ENCODE results near the gene IKZF2.

DNA sequence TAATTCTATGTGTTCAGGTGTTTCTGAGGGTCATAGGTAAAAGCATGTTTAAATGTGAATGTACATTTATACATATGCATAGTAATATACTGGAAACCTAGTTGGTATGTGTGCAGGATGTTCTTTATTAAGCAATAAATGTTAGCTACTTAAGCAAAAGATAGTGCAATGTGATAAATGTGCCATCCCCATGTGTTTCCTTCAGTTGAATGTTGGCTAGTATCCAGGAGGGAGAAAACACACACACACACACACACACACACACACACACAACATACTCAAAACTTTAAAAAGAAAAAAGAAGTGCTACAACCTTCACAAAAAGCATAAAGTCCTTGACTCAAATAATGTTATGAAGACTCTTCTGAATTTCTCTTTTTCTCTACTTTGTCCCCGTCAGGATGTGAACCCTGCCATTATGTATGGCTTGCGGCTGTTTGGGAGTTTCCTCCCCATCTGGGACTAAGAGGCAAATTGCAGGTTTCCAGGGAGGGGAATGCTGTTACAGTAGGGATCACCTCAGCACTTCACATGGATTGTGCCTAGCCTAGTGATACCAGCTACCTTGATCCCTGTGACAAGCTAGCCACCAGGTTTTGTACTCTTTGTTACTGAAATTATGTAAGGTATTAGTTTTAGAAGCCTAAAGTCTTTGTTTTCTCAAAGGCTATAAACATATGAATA is 82.6 kb downstream of the IKZF2 start:
- TF ChIP-seq RFX5 (IDR thresholded peaks at IDR 0.05; ENCODE audit: low read depth, low read length): no peak
- TF ChIP-seq, protein P1, sequence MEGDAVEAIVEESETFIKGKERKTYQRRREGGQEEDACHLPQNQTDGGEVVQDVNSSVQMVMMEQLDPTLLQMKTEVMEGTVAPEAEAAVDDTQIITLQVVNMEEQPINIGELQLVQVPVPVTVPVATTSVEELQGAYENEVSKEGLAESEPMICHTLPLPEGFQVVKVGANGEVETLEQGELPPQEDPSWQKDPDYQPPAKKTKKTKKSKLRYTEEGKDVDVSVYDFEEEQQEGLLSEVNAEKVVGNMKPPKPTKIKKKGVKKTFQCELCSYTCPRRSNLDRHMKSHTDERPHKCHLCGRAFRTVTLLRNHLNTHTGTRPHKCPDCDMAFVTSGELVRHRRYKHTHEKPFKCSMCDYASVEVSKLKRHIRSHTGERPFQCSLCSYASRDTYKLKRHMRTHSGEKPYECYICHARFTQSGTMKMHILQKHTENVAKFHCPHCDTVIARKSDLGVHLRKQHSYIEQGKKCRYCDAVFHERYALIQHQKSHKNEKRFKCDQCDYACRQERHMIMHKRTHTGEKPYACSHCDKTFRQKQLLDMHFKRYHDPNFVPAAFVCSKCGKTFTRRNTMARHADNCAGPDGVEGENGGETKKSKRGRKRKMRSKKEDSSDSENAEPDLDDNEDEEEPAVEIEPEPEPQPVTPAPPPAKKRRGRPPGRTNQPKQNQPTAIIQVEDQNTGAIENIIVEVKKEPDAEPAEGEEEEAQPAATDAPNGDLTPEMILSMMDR (conservative IDR thresholded peaks at IDR 0.05; ENCODE audit: low read depth, low read length): no peak
- TF ChIP-seq RAD21 (IDR thresholded peaks at IDR 0.05; ENCODE audit: low read length): no peak
- TF ChIP-seq FOS (IDR thresholded peaks at IDR 0.05; ENCODE audit: low read depth, low read length): no peak
- no peak for TF ChIP-seq MAFK (IDR thresholded peaks at IDR 0.05; ENCODE audit: low read depth, low read length)
- TF ChIP-seq MXI1 (IDR thresholded peaks at IDR 0.05; ENCODE audit: borderline replicate concordance, low read depth, low read length): no peak
- TF ChIP-seq SMC3 (IDR thresholded peaks at IDR 0.05; ENCODE audit: low read depth, low read length): no peak
- TF ChIP-seq RCOR1 (IDR thresholded peaks at IDR 0.05; ENCODE audit: insufficient replicate concordance, low read length): no peak

Data from IMR-90 (cell line).